HepG2 (cell line): ENCODE data around the gene SP6. TPM values are rescaled to one million over a fixed set of nuclear protein-coding genes. Genes with fewer than 3 reads are reported as not detected.

Experiments
- ATAC-seq: fragments of 200-7000 bp; cut with Tn5 transposase; 3 replicates; pipeline ENCODE4 v1.9.1; 2020; ENCODE audit warnings: mild to moderate bottlenecking, moderate library complexity
- BruUV-seq: library from RNA; stranded (reverse); fragments of 400-500 nt; replicated peaks from 2 replicates; lab custom pipeline; 2021; lab: Mats Ljungman, UMichigan
- CTCF ChIA-PET: fragments of 300-600 bp; formaldehyde crosslinking; extraction: SDS; loops from one replicate; lab custom pipeline; 2021; ENCODE audit warnings: low total read pairs, inconsistent platforms, low intra/inter-chr PET ratio; lab: Yijun Ruan, JAX
- POLR2A ChIA-PET: fragments of 350-600 bp; sonication (Branson Sonifier 250); formaldehyde crosslinking; loops from one replicate; lab custom pipeline; 2020; ENCODE audit warnings: antibody characterized with exemption, inconsistent platforms; lab: Yijun Ruan, JAX
- DNase-seq: peaks from one replicate; pipeline ENCODE4 v3.0.0-alpha.2; 2015; ENCODE audit warnings: low spot score
- FAIRE-seq: peaks from 3 replicates; lab custom pipeline; 2011; peaks lifted over from hg19 to GRCh38; lab: Jason Lieb, UNC
- H2AFZ ChIP-seq: one replicate; pipeline ENCODE4 v1.6.1; 2011; ENCODE audit warnings: low read length, inconsistent platforms
- H3K27ac ChIP-seq: fragments of 300-600 bp; 3 replicates; pipeline ENCODE4 v1.8.0; 2011; ENCODE audit warnings: mixed run types, mild to moderate bottlenecking, mixed read lengths, low read length, inconsistent platforms; ENCODE audit not compliant: insufficient read depth; ENCODE audit errors: extremely low read length
- H3K27me3 ChIP-seq, 2 experiments: fragments of 200-600 bp in 1 of 2; 2 replicates in 1 of 2; 3 replicates in 1 of 2; pipeline versions ENCODE4 v1.6.0 to v1.8.0; 2011; ENCODE audit warnings: low read length in 2 of 2, mild to moderate bottlenecking in 2 of 2, moderate library complexity in 2 of 2, inconsistent platforms in 1 of 2; ENCODE audit not compliant: insufficient read depth in 2 of 2, control insufficient read depth in 1 of 2
- H3K36me3 ChIP-seq, 2 experiments: fragments of 200-600 bp in 1 of 2; replicated peaks in 1 of 2; 2 replicates in 1 of 2; 3 replicates in 1 of 2; pipeline versions ENCODE4 v1.5.1 to v1.8.0; 2011; ENCODE audit warnings: low read length in 2 of 2, inconsistent platforms in 1 of 2; ENCODE audit not compliant: insufficient read depth in 2 of 2, control insufficient read depth in 1 of 2
- H3K4me1 ChIP-seq: 2 replicates; pipeline ENCODE4 v1.5.1; 2012; ENCODE audit warnings: low read length, inconsistent platforms; ENCODE audit not compliant: insufficient read depth
- H3K4me2 ChIP-seq: 2 replicates; pipeline ENCODE4 v1.6.0; 2011; ENCODE audit warnings: low read depth, low read length, inconsistent platforms
- H3K4me3 ChIP-seq, 3 experiments: fragments of 200-600 bp in 1 of 3; sonication (generic), shearing (Covaris generic) in 1 of 3; replicated peaks in 1 of 3; 2 replicates each; pipeline ENCODE4 v1.5.1; 2011 to 2016; ENCODE audit warnings: low read length in 3 of 3, inconsistent platforms in 2 of 3, low read depth in 2 of 3, mild to moderate bottlenecking in 2 of 3, control low read depth in 1 of 3, mixed read lengths in 1 of 3; ENCODE audit not compliant: insufficient read depth in 1 of 3
- H3K79me2 ChIP-seq: one replicate; pipeline ENCODE4 v1.6.1; 2011; ENCODE audit warnings: low read length, inconsistent platforms; ENCODE audit not compliant: insufficient read depth
- H3K9ac ChIP-seq: 2 replicates; pipeline ENCODE4 v1.6.0; 2011; ENCODE audit warnings: mild to moderate bottlenecking, low read depth, low read length, inconsistent platforms; ENCODE audit not compliant: insufficient read depth
- H3K9me3 ChIP-seq: 2 replicates; pipeline ENCODE4 v1.5.1; 2012; ENCODE audit warnings: mild to moderate bottlenecking, low read length
- H4K20me1 ChIP-seq: 2 replicates; pipeline ENCODE4 v1.6.0; 2011; ENCODE audit warnings: inconsistent platforms, mild to moderate bottlenecking, low read length, moderate library complexity; ENCODE audit not compliant: insufficient read depth
- CHD2 ChIP-seq: IDR thresholded peaks from 2 replicates; pipeline ENCODE4 v1.6.1; 2011; ENCODE audit warnings: low read depth, low read length, improper control_type of control experiment
- CSRNP1 ChIP-seq: sonication (generic); formaldehyde crosslinking; IDR thresholded peaks from 2 replicates; pipeline ENCODE4 v1.8.1; 2023; ENCODE audit warnings: mild to moderate bottlenecking, missing genetic modification reagents
- DPF2 ChIP-seq: sonication (generic); formaldehyde crosslinking; IDR thresholded peaks from 2 replicates; pipeline ENCODE4 v1.4.0; 2020; ENCODE audit warnings: mild to moderate bottlenecking, low read depth, missing genetic modification reagents, borderline replicate concordance
- EHMT2 ChIP-seq: fragments of 200-600 bp; sonication (generic); IDR thresholded peaks from 2 replicates; pipeline ENCODE4 v1.7.0; 2017; ENCODE audit warnings: antibody characterized with exemption, low read depth, low read length, borderline replicate concordance
- GLI4 ChIP-seq: sonication (generic); formaldehyde crosslinking; IDR thresholded peaks from 2 replicates; pipeline ENCODE4 v1.5.1; 2020; ENCODE audit warnings: missing genetic modification reagents, mild to moderate bottlenecking, moderate library complexity, borderline replicate concordance
- HNRNPLL ChIP-seq: fragments of 200-400 bp; formaldehyde crosslinking; IDR thresholded peaks from 2 replicates; pipeline ENCODE4 v1.6.1; 2017; ENCODE audit warnings: mild to moderate bottlenecking, low read depth, low read length; ENCODE audit not compliant: poor library complexity, severe bottlenecking
- KLF13 ChIP-seq: sonication (generic); formaldehyde crosslinking; IDR thresholded peaks from 2 replicates; pipeline ENCODE4 v1.4.0; 2020; ENCODE audit warnings: mild to moderate bottlenecking, missing genetic modification reagents
- MIER2 ChIP-seq: IDR thresholded peaks from 2 replicates; pipeline ENCODE4 v1.6.1; 2016; ENCODE audit warnings: missing biosample characterization, missing genetic modification reagents
- SMARCE1 ChIP-seq: fragments of 450-650 bp; IDR thresholded peaks from 2 replicates; pipeline ENCODE4 v1.6.1; 2017; ENCODE audit warnings: borderline replicate concordance
- ZBTB25 ChIP-seq: IDR thresholded peaks from 2 replicates; pipeline ENCODE4 v1.6.1; 2018; ENCODE audit warnings: missing genetic modification reagents
- ZBTB37 ChIP-seq: sonication (generic); formaldehyde crosslinking; IDR thresholded peaks from 2 replicates; pipeline ENCODE4 v1.4.0; 2020; ENCODE audit warnings: mild to moderate bottlenecking, missing genetic modification reagents
- ZBTB4 ChIP-seq: sonication (generic); formaldehyde crosslinking; IDR thresholded peaks from 2 replicates; pipeline ENCODE4 v1.4.0; 2020; ENCODE audit warnings: missing genetic modification reagents, mild to moderate bottlenecking, borderline replicate concordance
- ZNF251 ChIP-seq: sonication (generic); formaldehyde crosslinking; IDR thresholded peaks from 2 replicates; pipeline ENCODE4 v1.9.0; 2021; ENCODE audit warnings: mild to moderate bottlenecking, missing genetic modification reagents
- ZNF576 ChIP-seq: sonication (generic); formaldehyde crosslinking; IDR thresholded peaks from 2 replicates; pipeline ENCODE4 v1.4.0; 2020; ENCODE audit warnings: mild to moderate bottlenecking, missing genetic modification reagents
- WGBS: methylation state at CpG from one replicate; pipeline ENCODE4 v1.1.6; 2017; ENCODE audit warnings: low lambda C conversion rate; 5-methylcytosine and 5-hydroxymethylcytosine counted together
- in situ Hi-C: cut with HindIII; loops from 2 replicates; pipeline ENCODE4 v1.10.0; 2017; ENCODE audit warnings: low pct_unique_long_range_greater_than_20kb; ENCODE audit not compliant: extremely low pct_ligation_motif_present
- intact Hi-C: fragments of 100-400 bp; cut with micrococcal nuclease; formaldehyde crosslinking; loops from one replicate; pipeline ENCODE4 v1.10.0; 2022; ENCODE audit not compliant: unreplicated experiment
- polyA plus RNA-seq, 8 experiments: library from polyadenylated mRNA; depleted of rRNA in 3 of 8; stranded (reverse) in 7 of 8; unstranded in 1 of 8; fragments of >200 nt; fragmentation: Illumina TruSeq in 4 of 8; extraction: Trizol in 4 of 8; gene quantifications; 2 replicates each; pipeline versions ENCODE4 v1.2.1 to v1.2.3, GENCODE V29; 2011 to 2016; ENCODE audit warnings: low read depth in 4 of 8, missing spikeins in 1 of 8, mixed read lengths in 1 of 8; ENCODE audit not compliant: insufficient read depth in 1 of 8
- total RNA-seq, 5 experiments: library from RNA; depleted of rRNA; stranded (reverse); fragments of >200 nt; fragmentation: Illumina TruSeq; extraction: Trizol; gene quantifications; 2 replicates each; pipeline ENCODE4 v1.2.3, GENCODE V29; 2016; ENCODE audit warnings: low read depth in 1 of 5

Gene SP6
- total and polyA plus RNA-seq, 2 of the 13 experiments (the other 11 are each of a cell fraction or from before 2014, with no cell fraction given): 0.07 TPM

GRCh38 chr17:47831003-47831933 lies 19.7 kb downstream of the SP6 start, which contains the start of the genes LRRC46 and MRPL10:
Gene LRRC46 (plus strand): TSS chr17:47831670. CDS start chr17:47831990, 320 bp downstream.
Gene MRPL10 (minus strand): TSS chr17:47831541. CDS start chr17:47831511, 30 bp downstream.
- Histone ChIP-seq H3K27me3 (peaks cover 0 to 5% of the 10 kb centered on the region in 2 experiments; a peak in 1 of 5 replicates), H4K20me1 (no peaks in the 10 kb centered on the region), H3K4me3 (peak within 1 kb of the TSS; percentile 81 to 97 (median 82)), H3K36me3 (peaks cover 16 to 23% of the 10 kb centered on the region in 2 experiments), H3K79me2 (peaks cover 20% of the 10 kb centered on the region), H3K4me1 (peaks cover 23% of the 10 kb centered on the region), H3K27ac (peak within 1 kb of the TSS; percentile 69), H3K9ac (peak within 1 kb of the TSS; percentile 86), H2AFZ (peak within 1 kb of the TSS; percentile 73), H3K4me2 (peak within 1 kb of the TSS; percentile 99), H3K9me3 (no peaks in the 10 kb centered on the region)
- TSS peak; percentile 78 for BruUV-seq
- CTCF ChIA-PET: no interaction called here
- peak; percentile 91 for DNase-seq
- peak; percentile 86 for FAIRE-seq
- ATAC-seq: peak; percentile 95
- 1% methylated on average over 42 of the region's 42 CpGs for WGBS
- intact Hi-C loops (no loop called here), in situ Hi-C loops (no loop called here)
- POLR2A ChIA-PET: interaction anchor here (0.5 to 1.8 kb wide), 28 partner anchors 9 to 302 kb away, joined by 3 to 58 read pairs (median 4); partner anchors contain the start of genes CDK5RAP3, KPNB1, NFE2L1 and OSBPL7
- peak; percentile 89 for TF ChIP-seq HNRNPLL
- no peak for TF ChIP-seq CHD2
- no peak for TF ChIP-seq EHMT2
- TF ChIP-seq ZBTB4 (CRISPR knock-in tag): 0 out of 2 replicates have a peak, but pooled peaks have one; percentile 32
- peak; percentile 91 for TF ChIP-seq ZBTB25
- TF ChIP-seq DPF2 (CRISPR knock-in tag): no peak
- TF ChIP-seq GLI4 (CRISPR knock-in tag): peak; percentile 90
- TF ChIP-seq SMARCE1: no peak
- no peak for TF ChIP-seq ZNF576
- TF ChIP-seq ZBTB37: no peak
- no peak for TF ChIP-seq ZNF251
- 0 out of 2 replicates have a peak, but pooled peaks have one; percentile 61 for TF ChIP-seq MIER2
- 0 out of 2 replicates have a peak, but pooled peaks have one; percentile 33 for TF ChIP-seq KLF13 (CRISPR knock-in tag)
- no peak for TF ChIP-seq CSRNP1
